Keratinocyte (primary cell): ENCODE measurements around the gene LAMA2.

Experiments
- CTCF ChIP-seq, 3 experiments: IDR thresholded peaks in 1 of 3; conservative IDR thresholded peaks in 1 of 3; optimal IDR thresholded peaks in 1 of 3; 2 replicates in 2 of 3; 3 replicates in 1 of 3; pipeline versions ENCODE3 to v1.5.1; 2011; ENCODE audit warnings: low read length in 3 of 3, mild to moderate bottlenecking in 3 of 3, moderate library complexity in 2 of 3, control low read depth in 1 of 3, inconsistent platforms in 1 of 3; ENCODE audit not compliant: insufficient read depth in 2 of 3; ENCODE audit errors: extremely low read depth in 1 of 3
- EZH2 ChIP-seq: IDR thresholded peaks from one replicate; pipeline ENCODE4 v1.6.1; 2012; ENCODE audit warnings: inconsistent platforms, mild to moderate bottlenecking, low read length, moderate library complexity

GRCh38 chr6:129292836-129293235 lies 409.9 kb downstream of the LAMA2 start:
- TF ChIP-seq CTCF (optimal IDR thresholded peaks at IDR 0.05 in 1 of 3, IDR thresholded peaks at IDR 0.05 in 1 of 3, conservative IDR thresholded peaks at IDR 0.05 in 1 of 3; ENCODE audit: extremely low read depth in 1 of 3, insufficient read depth in 2 of 3, low read length in 3 of 3): no peak
- no peak for TF ChIP-seq EZH2
